GM19397 (cell line): Measurements from ENCODE around the gene GPR176.
"Not testable (repeated sequence)": the region's sequence is repeated elsewhere in the genome, so short reads cannot be mapped to it uniquely, and the experiment has no call there.

Experiments
- ATAC-seq: cut with Tn5 transposase; IDR thresholded peaks from one replicate; pipeline ENCODE4 v1.9.1; 2021; ENCODE audit warnings: mild to moderate bottlenecking, moderate library complexity; ENCODE audit not compliant: unreplicated experiment

GPR176 gene

DNA sequence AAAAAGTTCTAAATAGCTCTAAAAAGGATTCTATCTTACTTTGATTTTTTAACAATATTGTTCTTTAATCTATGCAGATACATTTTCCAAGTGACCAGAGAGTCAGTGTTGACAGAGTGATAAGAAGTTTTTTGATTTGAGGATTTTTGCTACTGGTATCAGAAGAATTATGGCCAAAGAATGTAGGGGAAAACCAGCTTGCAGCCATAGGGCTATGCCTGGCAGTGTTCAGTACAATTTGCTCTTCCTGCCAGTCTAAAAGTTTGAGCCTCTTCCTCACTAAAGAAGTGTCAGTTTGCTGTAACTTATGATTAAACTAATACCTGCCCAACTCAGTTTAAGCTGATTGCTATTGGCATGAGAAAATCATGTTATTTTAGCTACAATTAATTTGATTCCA is 102.2 kb downstream of the GPR176 start:
- no peak for ATAC-seq

DNA sequence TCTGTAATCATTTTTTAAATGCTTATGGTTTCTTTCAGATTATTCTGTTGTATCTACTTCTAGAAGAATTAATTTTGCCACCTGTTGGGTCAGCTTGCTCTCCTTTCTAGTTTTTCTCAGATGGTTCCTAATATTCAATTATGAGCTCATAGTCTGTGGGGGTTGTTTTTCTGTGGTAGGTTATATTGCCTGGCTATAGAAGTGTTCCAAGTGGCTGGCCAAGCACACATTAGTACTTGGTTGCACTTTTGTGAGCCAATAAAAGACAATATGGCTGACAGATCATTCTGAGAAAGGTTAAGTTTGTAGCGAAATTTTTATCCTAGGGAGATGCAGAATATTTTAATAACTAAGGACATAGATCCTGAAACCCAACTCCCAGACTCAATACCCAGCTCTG is 105.6 kb downstream of the GPR176 start:
- ATAC-seq, result no peak

DNA sequence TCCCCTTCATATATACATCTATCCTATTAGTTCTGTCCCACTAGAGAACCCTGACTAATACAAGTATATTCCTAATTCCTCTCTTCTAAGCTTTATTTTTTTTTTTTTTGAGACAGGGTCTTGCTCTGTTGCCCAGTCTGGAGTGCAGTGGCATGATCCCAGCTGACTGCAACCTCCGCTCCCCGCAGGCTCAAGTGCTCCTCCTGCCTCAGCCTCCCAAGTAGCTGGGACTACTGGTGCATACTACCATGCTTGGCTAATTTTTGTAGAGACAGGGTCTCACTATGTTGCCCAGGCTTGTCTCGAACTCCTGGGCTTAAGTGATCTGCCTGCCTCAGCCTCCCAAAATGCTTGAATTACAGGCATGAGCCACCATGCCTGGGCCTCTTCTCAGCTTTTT is 107.4 kb downstream of the GPR176 start:
- not testable (repeated sequence) for ATAC-seq

DNA sequence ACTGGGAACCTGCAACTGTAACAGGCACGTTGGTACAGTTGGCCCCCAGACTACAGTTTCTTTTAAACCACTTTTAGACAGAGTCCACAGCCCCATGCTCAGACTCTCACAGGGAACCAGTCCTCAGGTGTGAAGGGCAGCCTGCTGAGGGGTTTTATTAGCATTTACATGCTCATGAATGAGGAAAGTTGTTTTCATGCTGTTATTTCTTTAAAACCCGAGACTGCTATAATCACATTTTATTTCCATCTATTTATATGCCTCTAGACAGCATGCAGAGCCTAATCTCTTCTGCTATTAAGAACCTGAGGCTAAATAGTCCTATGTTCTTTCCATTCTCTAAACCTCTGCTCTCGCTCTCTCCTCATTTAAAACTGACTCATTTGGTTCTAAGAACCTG is 111.2 kb downstream of the GPR176 start:
- no peak for ATAC-seq

DNA sequence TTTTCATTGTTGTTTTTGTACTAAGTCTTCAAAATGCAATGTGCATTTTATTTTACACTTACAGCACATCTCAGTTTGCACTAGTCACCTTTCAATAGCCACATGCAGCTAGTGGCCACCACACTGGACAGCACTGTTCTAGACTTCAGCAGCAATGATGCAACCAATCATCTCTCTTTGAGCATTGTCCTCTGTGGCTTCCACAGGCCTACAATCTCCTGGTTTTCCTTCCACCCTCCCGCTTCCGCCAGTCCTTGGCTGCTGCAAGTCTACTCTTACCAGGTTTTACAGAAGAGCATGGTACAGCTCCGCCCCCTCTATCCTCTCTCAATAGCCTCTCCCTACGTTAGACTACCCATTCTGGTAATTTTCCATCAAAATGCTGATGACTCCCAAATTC is 112.3 kb downstream of the GPR176 start:
- no peak for ATAC-seq

DNA sequence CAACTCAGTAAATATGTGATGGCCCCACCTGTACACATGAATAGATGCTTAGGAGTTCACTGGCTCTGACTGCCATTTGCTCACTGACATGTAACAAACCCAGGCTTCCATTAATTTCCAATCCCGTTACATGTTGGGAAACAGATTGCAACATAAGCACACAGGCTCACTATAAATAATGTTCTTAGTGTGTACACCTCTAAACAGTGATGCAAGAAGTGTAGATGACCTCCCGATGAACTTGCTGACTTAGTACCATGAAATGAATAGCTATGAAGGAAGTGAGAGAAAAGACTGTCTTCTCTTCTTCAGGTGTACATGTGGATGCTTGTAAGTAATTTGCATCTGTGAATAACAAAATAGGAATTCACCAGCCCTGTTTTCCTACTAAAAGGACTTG is 116.0 kb downstream of the GPR176 start:
- ATAC-seq, result no peak

DNA sequence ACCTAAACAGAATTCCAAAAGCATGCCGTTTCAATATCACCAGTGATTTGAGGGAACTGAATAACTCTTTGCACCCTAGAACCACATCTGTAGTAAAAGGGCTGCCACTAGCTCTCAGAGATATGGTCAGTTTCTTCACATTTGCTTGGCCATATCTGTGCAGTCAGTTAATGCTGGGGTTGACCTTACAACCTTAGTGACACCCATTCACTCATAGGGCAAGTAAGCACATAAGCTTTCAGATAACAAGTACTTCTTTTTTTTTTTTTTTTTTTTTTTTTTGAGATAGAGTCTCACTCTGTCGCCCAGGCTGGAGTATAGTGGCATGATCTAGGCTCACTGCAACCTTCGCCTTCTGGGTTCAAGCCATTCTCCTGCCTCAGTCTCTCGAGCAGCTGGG is 117.0 kb downstream of the GPR176 start:
- ATAC-seq, result no peak

DNA sequence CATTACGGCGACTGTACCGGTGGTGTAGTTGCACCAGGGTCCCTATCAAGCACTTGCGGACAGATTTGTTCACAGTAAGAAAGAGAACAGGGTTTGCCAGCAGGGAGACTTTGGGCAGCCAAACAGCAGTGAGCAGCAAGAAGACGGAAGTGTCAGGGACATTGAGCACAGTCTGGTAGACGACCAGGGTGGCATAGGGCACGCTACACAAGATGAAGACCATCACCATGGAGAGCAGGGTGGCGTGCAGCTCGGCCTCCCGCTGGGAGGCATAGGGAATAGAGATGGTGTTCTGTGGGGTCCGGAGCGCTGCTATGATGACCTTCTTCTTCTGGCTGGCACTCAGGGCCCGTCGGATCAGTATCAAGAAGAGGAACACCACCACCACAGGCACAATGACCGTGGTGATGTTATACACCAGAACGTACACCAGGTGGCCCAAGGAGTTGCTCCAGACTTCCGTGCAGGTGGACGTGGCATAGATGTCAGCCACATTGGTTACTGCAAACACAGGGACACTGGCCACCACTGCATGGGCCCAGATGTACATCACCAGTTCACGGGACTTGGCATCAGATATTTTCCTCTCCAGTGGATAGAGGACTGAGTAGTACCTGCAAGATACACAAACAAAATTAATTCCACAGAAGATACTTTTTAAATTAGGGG is 118.3 kb downstream of the GPR176 start:
- no peak for ATAC-seq

DNA sequence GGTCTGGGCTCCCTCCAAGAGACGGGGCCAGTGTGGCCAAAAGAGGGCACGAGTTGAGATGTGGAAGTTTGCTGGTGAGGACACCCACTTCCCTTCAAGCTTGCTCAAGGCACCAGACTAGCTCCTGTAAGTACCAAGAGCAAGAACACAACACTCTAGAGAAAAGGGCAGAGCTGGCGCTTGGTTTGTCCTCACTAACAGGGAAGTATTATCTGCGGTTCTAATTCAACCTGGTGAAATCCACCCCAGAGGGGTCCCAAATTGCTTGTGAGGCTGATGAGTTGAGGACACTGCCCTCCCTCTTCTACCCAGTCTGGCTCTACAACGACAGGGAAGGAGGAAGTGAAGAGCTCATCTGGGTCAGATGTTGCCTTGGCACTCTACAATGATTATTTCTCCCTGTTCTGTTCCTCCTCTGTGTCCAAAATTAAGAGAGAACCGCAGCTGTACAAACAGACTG is 120.5 kb downstream of the GPR176 start:
- no peak for ATAC-seq

DNA sequence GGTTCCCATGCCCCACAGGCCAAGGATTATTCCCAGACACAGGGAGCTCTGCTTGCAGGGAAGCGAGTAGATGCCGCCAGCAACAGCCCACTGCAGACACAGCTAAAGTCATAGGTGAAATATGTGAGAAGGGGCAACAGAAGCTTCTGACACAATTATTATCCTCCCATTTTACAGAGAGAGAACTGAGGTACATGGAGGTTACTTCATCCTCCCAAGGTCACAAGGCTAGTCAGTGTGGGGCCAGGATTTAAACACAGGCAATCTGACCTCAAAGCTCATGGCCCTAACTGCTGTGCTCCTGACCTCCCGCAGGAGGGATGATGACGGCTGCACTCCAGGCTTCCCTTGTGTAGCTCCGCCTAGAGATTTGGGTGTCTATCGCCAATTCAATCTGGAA is 121.7 kb downstream of the GPR176 start:
- no peak for ATAC-seq

DNA sequence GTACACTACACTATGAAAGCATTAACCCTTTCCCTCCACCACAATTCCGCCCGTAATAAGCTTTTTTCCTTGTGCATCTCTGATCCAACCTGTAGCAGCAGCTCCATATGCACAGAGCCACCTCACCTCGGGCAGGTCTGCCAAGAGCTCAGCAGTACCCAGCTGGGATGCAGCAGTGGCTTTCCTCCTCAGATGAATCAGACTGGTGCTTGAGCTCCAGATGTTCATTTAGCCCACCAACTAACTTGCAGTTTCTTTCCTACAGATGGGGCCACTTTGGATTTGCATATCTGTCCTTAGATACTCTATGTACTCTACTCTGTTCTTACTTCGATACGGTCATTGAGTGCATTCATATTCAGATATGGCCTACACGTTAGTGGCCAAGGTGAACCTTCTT is 122.7 kb downstream of the GPR176 start:
- ATAC-seq, result no peak

DNA sequence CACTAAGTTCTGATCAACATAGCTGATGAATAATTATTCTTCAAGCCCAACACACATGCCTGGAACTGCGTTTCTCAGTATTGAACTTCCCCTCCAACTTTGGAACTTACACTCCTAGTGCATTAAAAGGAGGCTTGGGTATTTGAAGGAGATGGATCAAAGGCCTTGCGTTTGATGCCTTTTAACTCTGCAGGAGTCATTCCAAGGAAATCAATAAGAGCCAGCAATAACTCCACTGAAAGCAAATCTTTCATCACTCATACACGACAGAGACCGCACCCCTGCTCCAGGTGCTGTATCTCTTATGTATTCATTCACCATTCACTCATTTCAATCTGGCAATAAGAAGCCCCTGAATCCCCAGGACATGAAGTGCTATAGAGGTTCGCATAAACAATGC is 123.5 kb downstream of the GPR176 start:
- no peak for ATAC-seq

DNA sequence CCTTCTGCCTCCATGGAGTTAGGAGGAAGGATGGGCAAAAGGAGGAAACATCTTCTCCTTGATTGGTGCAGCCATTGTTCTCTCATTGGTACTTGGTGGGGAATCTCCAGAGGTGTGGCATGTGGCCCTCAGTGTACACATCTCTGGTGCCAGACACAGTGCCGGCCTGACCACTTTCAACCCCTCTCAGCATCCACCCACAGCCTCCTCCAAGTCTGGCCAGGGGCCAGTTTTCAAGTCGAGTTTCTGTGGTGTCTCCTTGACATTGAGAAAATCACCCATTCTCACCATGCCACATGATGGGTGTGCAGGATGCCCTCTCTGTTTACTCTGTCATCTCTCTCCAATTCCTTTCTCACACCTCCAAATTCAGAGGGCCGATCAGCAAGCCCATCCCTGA is 124.6 kb downstream of the GPR176 start:
- no peak for ATAC-seq

DNA sequence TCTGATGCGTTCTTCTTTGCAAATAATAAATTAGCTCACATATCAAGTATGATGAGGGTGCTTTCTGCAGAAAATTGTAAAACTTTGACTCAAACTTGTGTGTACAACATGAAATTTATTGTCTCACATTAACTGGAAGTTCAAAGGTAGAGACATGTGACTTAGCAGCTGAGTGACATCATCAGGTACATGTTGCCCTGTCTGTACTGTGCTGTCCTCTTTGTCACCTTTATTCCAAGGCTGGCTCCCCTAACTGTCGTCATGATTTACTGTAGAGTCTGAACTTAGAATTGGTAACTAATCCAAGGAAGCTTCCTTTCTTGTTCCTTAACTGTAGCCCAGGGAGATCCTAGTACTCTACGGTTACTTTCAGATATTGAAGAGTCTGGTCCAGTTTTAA is 125.1 kb downstream of the GPR176 start:
- ATAC-seq, result no peak

DNA sequence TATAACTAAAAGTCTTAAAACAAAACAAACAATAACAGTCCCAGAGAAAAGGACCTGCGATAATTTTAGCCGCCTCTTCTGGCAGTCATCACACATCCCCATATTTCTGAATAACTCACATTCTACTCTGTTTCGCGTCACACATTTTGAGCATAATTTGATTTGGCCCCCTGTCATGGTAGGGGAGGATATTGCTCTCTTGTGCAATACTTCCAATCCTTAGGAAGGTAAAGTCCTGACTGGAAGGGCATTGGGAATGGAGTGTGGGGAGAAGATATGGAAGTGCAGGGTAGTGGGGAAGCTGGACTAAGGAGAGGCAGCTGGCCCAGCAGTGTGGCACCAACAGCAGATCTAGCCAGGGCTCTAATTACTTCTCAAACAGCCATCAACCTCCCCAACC is 126.1 kb downstream of the GPR176 start:
- ATAC-seq, result no peak

DNA sequence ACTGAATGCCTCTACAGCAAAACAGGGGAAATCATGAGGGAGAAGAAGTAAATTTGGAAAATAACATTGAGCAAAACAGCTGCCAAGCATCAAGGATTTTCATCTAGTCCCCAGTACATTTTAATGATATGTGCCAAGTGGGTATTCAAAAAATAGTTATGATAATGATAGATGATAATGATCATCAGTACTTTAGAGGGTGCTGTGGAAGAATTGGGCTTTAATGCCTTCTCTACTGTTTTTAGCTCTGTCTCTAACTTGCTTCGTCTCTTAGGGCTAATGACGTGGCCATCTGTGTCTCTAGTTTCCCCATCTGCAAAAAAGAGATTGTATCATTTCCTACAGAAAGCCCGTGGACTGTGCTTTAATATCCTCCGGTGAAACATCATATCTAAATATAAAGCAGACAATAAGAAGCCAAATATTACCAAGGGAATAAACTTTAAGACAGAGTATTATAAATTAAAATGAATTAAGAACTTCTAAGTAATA is 127.2 kb downstream of the GPR176 start:
- no peak for ATAC-seq

DNA sequence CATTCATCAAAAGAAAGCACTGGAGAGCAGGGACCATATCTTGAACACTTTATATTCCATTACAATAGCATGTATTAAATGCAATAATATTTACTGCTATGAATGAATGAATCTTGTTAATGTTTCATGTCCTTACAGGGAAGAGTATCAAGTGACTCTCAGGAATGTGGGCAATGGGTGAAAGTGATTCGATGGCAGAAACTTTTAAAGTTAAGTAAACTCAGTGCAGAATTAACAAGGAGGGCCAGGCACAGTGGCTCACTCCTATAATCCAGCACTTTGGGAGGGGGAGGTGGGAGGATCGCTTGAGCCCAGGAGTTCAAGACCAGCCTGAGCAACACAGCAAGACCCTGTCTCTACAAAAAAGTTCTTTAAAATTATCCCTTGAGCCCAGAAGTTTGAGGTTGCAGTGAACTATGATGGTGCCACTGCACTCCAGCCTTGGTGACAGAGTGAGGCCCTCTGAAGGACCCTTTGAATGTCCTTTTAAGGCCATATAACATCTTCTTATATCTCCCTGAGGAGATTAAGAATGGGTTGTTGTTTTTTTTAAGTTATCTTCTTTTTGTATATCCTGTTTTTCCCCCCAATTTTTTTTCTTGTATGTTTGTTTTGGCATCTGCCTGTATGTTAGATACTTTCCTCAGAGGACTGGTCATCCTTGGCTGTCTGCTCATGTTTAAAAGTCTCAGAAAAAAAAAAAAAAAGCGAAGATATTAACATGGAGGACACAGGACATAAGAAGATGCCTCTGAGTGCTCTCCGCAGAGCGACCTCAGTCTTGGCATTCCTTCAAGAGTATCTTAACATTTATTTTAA is 127.8 kb downstream of the GPR176 start:
- ATAC-seq, result no peak

DNA sequence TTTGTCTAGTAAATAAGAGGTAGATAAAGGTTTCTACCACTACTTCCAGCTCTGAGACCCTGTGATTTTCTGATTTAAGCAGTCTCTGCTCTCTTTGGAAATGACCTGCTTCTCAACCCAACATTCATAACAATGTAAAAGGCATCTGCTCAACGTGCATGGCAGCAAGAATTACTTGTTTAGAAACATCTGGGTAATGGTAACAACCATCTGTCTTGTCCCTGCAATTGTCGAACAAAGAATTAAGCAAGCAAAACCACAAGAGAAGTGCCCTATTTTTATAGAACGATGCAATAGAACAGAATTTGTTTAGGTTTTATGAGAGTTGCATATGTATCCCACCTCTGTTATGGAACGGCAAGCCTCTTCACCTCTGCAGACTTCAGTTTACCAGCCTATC is 130.3 kb downstream of the GPR176 start:
- ATAC-seq, result no peak

DNA sequence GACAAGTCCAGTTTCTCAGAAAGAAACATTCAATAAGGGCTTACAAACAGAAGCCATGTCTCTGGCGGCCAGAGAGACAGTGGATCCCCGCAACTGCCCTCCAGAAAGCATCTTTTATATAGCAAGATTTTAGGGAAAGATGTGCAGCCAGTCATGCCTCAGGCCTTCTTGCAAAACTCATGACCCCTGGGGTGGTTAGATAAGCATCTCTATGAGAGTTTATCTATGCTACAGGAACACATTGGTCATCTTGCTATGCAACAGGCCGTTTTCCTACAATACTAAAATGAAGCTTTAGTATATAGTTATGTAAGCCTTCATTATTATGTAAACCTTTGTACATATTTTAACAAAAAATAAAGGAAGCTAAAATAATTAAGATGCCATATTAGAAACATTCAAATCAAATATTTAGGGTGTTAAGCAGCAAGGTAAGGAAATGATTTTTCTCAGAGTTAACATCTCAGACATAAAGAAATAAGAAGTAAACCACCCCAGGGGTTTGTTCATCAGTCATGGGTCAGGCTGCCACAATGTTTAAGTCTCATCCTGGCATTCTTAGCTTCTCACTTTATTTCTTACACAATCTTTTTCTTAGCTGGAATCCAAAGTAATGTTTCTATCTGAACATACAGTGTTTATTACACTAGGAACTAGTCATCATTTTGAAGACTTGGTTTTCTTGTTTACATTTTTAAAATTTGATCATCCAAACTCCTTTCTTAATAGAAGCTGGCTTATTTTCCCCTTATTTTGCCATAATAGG is 131.1 kb downstream of the GPR176 start:
- no peak for ATAC-seq

DNA sequence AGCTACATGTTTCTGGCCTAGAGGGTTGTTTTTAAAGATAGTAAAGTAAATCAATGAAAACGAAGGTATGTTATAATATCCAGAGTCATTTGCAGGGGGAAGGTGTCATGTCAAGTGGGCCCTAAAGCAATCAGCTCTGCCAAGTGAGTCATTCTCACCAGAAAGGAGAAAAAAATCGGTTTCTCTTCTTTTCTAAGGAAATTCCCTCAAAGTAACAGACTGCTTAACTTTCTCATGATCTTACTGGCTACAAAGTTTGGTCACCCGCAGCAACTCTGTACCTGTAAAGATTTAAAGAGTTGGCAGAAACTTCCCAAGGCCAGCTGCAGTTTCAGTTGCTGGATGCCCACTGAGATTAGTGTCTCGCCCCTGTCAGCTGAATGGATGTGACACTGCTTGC is 132.0 kb downstream of the GPR176 start:
- no peak for ATAC-seq

DNA sequence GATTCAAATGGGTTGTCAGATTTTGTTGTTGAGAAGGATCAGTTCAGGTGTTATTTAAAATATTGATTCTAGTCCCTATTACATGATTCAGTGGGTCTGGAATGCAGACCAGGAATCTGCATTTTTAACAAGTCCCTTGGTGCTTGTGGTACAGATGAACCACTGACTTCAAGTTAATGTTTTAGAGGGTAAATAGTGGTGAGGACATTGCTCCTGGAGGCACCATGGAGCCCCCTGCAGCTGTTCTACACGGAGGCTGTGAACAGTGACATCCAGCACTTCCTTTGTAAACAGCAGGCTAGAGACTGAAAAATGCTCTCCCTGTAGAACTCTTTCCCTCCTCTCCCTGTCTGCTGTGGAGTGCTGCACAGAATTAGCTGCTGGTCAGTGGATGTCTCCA is 132.6 kb downstream of the GPR176 start:
- ATAC-seq, result no peak
